A549 (cell line): ENCODE results near the gene SRPX2.

Experiments
- JUN ChIP-seq, 2 experiments: fragments of >200 bp; sonication (Bioruptor Twin); formaldehyde crosslinking; IDR thresholded peaks; 2 replicates in 1 of 2; 3 replicates in 1 of 2; pipeline ENCODE4 v1.6.1; 2016 to 2017
- NR3C1 ChIP-seq: fragments of >200 bp; sonication (Bioruptor Twin); formaldehyde crosslinking; IDR thresholded peaks from 3 replicates; pipeline ENCODE4 v1.6.1; 2017
- TF ChIP-seq, protein P1 (sequence below): fragments of >200 bp; sonication (Bioruptor Twin); formaldehyde crosslinking; IDR thresholded peaks from 3 replicates; pipeline ENCODE4 v1.5.1; 2016

DNA sequence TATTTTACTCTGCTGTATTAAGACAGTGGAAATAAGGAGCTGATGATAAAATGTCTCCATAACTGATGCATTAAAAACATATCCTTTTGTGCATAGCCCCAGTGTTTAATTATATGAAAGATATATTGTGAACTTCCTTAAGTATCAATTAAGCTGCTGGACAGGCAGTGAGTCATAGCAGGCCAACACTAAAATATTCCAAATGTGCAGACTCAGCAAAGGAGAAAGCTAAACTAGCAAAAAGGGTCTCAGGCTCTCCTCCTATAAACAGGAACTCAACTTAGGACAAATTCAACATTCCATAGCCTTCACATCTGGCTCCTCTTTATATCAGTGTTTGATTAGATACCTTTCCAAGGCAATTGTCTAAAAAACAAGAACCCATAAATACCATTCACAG is 43.7 kb upstream of the SRPX2 start:
- TF ChIP-seq JUN (IDR thresholded peaks at IDR 0.05), result no peak
- TF ChIP-seq, protein P1, sequence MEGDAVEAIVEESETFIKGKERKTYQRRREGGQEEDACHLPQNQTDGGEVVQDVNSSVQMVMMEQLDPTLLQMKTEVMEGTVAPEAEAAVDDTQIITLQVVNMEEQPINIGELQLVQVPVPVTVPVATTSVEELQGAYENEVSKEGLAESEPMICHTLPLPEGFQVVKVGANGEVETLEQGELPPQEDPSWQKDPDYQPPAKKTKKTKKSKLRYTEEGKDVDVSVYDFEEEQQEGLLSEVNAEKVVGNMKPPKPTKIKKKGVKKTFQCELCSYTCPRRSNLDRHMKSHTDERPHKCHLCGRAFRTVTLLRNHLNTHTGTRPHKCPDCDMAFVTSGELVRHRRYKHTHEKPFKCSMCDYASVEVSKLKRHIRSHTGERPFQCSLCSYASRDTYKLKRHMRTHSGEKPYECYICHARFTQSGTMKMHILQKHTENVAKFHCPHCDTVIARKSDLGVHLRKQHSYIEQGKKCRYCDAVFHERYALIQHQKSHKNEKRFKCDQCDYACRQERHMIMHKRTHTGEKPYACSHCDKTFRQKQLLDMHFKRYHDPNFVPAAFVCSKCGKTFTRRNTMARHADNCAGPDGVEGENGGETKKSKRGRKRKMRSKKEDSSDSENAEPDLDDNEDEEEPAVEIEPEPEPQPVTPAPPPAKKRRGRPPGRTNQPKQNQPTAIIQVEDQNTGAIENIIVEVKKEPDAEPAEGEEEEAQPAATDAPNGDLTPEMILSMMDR, result no peak
- no peak for TF ChIP-seq NR3C1
